IMR-90 (cell line): ENCODE data around the gene CLDN11. TPM values are rescaled to one million over a fixed set of nuclear protein-coding genes. Genes with fewer than 3 reads are reported as not detected.

Experiments
- ATAC-seq: fragments of 200-7000 bp; cut with Tn5 transposase; 2 replicates; pipeline ENCODE4 v1.9.1; 2020; ENCODE audit warnings: low read depth, mild to moderate bottlenecking, moderate library complexity
- BruUV-seq: library from RNA; stranded (reverse); fragments of 400-500 nt; replicated peaks from 2 replicates; lab custom pipeline; 2021; lab: Mats Ljungman, UMichigan
- CTCF ChIA-PET: fragments of 300-600 bp; formaldehyde crosslinking; extraction: SDS; loops from one replicate; lab custom pipeline; 2021; ENCODE audit warnings: antibody characterized with exemption; lab: Yijun Ruan, JAX
- POLR2A ChIA-PET: fragments of 300-600 bp; sonication (Branson Sonifier 250); formaldehyde crosslinking; loops from one replicate; lab custom pipeline; 2022; ENCODE audit warnings: antibody characterized with exemption; ENCODE audit not compliant: unreplicated experiment; lab: Charles Lee
- DNase-seq: peaks from one replicate; pipeline ENCODE4 v3.0.0; 2013
- H2AFZ ChIP-seq: replicated peaks from 2 replicates; pipeline ENCODE3; 2013; ENCODE audit warnings: low read length, mild to moderate bottlenecking; ENCODE audit not compliant: poor library complexity
- H2AK5ac ChIP-seq: 2 replicates; pipeline ENCODE4 v1.6.1; 2013; ENCODE audit warnings: low read depth, low read length, inconsistent platforms
- H2AK9ac ChIP-seq: replicated peaks from 2 replicates; pipeline ENCODE3; 2013; ENCODE audit warnings: mild to moderate bottlenecking, low read depth, low read length, moderate library complexity; ENCODE audit not compliant: poor library complexity
- H2BK120ac ChIP-seq: 2 replicates; pipeline ENCODE4 v1.6.1; 2013; ENCODE audit warnings: low read depth, low read length, inconsistent platforms
- H2BK15ac ChIP-seq: 3 replicates; pipeline ENCODE4 v1.6.1; 2013; ENCODE audit warnings: low read depth, low read length, inconsistent platforms
- H2BK20ac ChIP-seq: 2 replicates; pipeline ENCODE4 v1.6.1; 2013; ENCODE audit warnings: low read depth, mild to moderate bottlenecking, inconsistent platforms, low read length, moderate library complexity
- H2BK5ac ChIP-seq: 2 replicates; pipeline ENCODE4 v1.6.1; 2013; ENCODE audit warnings: mild to moderate bottlenecking, low read depth, low read length, inconsistent platforms; ENCODE audit not compliant: poor library complexity, severe bottlenecking
- H3K14ac ChIP-seq: replicated peaks from 2 replicates; pipeline ENCODE4 v1.6.1; 2013; ENCODE audit warnings: low read depth, low read length, inconsistent platforms
- H3K18ac ChIP-seq: 2 replicates; pipeline ENCODE4 v1.6.1; 2013; ENCODE audit warnings: low read depth, low read length, control low read depth
- H3K23ac ChIP-seq: 2 replicates; pipeline ENCODE4 v1.6.1; 2013; ENCODE audit warnings: low read depth, low read length, inconsistent platforms
- H3K27ac ChIP-seq: 2 replicates; pipeline ENCODE4 v1.5.1; 2013; ENCODE audit warnings: mild to moderate bottlenecking, control low read depth, low read length; ENCODE audit not compliant: insufficient read depth
- H3K27me3 ChIP-seq: 2 replicates; pipeline ENCODE4 v1.6.1; 2013; ENCODE audit warnings: low read length; ENCODE audit not compliant: control insufficient read depth, insufficient read depth
- H3K36me3 ChIP-seq: 2 replicates; pipeline ENCODE4 v1.6.1; 2013; ENCODE audit warnings: low read length, mixed read lengths; ENCODE audit not compliant: control insufficient read depth, insufficient read depth
- H3K4ac ChIP-seq: 2 replicates; pipeline ENCODE4 v1.6.1; 2013; ENCODE audit warnings: low read depth, low read length, inconsistent platforms
- H3K4me1 ChIP-seq: 2 replicates; pipeline ENCODE4 v1.6.1; 2013; ENCODE audit warnings: low read length, mixed read lengths; ENCODE audit not compliant: control insufficient read depth, insufficient read depth
- H3K4me2 ChIP-seq: 2 replicates; pipeline ENCODE4 v1.6.1; 2013; ENCODE audit warnings: low read depth, mild to moderate bottlenecking, control low read depth, low read length, moderate library complexity
- H3K4me3 ChIP-seq: 2 replicates; pipeline ENCODE4 v1.5.1; 2013; ENCODE audit warnings: low read depth, mild to moderate bottlenecking, control low read depth, low read length, moderate library complexity; ENCODE audit not compliant: insufficient read depth
- H3K56ac ChIP-seq: 2 replicates; pipeline ENCODE4 v1.6.1; 2013; ENCODE audit warnings: low read length, inconsistent platforms; ENCODE audit not compliant: insufficient read depth; ENCODE audit errors: extremely low read depth
- H3K79me1 ChIP-seq, 2 experiments: 2 replicates each; pipeline ENCODE4 v1.6.1; 2013; ENCODE audit warnings: low read length in 2 of 2, inconsistent platforms in 1 of 2, low read depth in 1 of 2
- H3K9ac ChIP-seq: 2 replicates; pipeline ENCODE4 v1.6.1; 2013; ENCODE audit warnings: low read depth, low read length, control low read depth
- H3K9me1 ChIP-seq: 2 replicates; pipeline ENCODE4 v1.6.1; 2013; ENCODE audit warnings: low read length, inconsistent platforms; ENCODE audit not compliant: insufficient read depth
- H3K9me3 ChIP-seq: 2 replicates; pipeline ENCODE4 v1.6.1; 2013; ENCODE audit warnings: low read length; ENCODE audit not compliant: control insufficient read depth, insufficient read depth
- H4K20me1 ChIP-seq: 2 replicates; pipeline ENCODE4 v1.6.1; 2013; ENCODE audit warnings: low read length, inconsistent platforms; ENCODE audit not compliant: insufficient read depth
- H4K5ac ChIP-seq: 2 replicates; pipeline ENCODE4 v1.6.1; 2013; ENCODE audit warnings: mild to moderate bottlenecking, low read depth, low read length, control low read depth
- H4K8ac ChIP-seq, 2 experiments: 2 replicates each; pipeline ENCODE4 v1.6.1; 2013; ENCODE audit warnings: low read depth in 2 of 2, low read length in 2 of 2, control low read depth in 1 of 2, inconsistent platforms in 1 of 2
- H4K91ac ChIP-seq: 2 replicates; pipeline ENCODE4 v1.6.1; 2013; ENCODE audit warnings: low read depth, low read length, inconsistent platforms; ENCODE audit not compliant: insufficient read depth
- BHLHE40 ChIP-seq: fragments of 150-350 bp; IDR thresholded peaks from 2 replicates; pipeline ENCODE4 v1.6.1; 2016; ENCODE audit warnings: mild to moderate bottlenecking, low read depth, low read length
- CEBPB ChIP-seq: IDR thresholded peaks from 2 replicates; pipeline ENCODE4 v1.6.1; 2012; ENCODE audit warnings: low read depth, low read length, improper control_type of control experiment
- CHD1 ChIP-seq: IDR thresholded peaks from 2 replicates; pipeline ENCODE4 v1.6.1; 2012; ENCODE audit warnings: low read depth, low read length, improper control_type of control experiment
- FOS ChIP-seq: fragments of 150-350 bp; IDR thresholded peaks from 2 replicates; pipeline ENCODE4 v1.6.1; 2016; ENCODE audit warnings: low read depth, low read length
- MAFK ChIP-seq: IDR thresholded peaks from 2 replicates; pipeline ENCODE4 v1.6.1; 2012; ENCODE audit warnings: low read depth, low read length, improper control_type of control experiment
- MAZ ChIP-seq: IDR thresholded peaks from 2 replicates; pipeline ENCODE4 v1.6.1; 2012; ENCODE audit warnings: low read depth, mild to moderate bottlenecking, low read length, improper control_type of control experiment, moderate library complexity, borderline replicate concordance
- MXI1 ChIP-seq: IDR thresholded peaks from 2 replicates; pipeline ENCODE4 v1.6.1; 2012; ENCODE audit warnings: low read depth, mild to moderate bottlenecking, low read length, moderate library complexity, borderline replicate concordance
- NFE2L2 ChIP-seq: fragments of 150-350 bp; IDR thresholded peaks from 2 replicates; pipeline ENCODE4 v1.6.1; 2016; ENCODE audit warnings: low read depth, mild to moderate bottlenecking, low read length
- POLR2A ChIP-seq: IDR thresholded peaks from 2 replicates; pipeline ENCODE4 v1.6.1; 2012; ENCODE audit warnings: mild to moderate bottlenecking, low read depth, low read length
- RAD21 ChIP-seq: IDR thresholded peaks from 2 replicates; pipeline ENCODE4 v1.6.1; 2012; ENCODE audit warnings: low read length, improper control_type of control experiment
- RCOR1 ChIP-seq: IDR thresholded peaks from 2 replicates; pipeline ENCODE4 v1.6.1; 2012; ENCODE audit warnings: mild to moderate bottlenecking, low read length, improper control_type of control experiment; ENCODE audit not compliant: insufficient replicate concordance
- RFX5 ChIP-seq: IDR thresholded peaks from 2 replicates; pipeline ENCODE4 v1.8.0; 2012; ENCODE audit warnings: low read depth, mild to moderate bottlenecking, low read length, moderate library complexity
- SMC3 ChIP-seq: fragments of 150-350 bp; IDR thresholded peaks from 2 replicates; pipeline ENCODE4 v1.6.1; 2016; ENCODE audit warnings: low read depth, mild to moderate bottlenecking, antibody characterized with exemption, low read length, moderate library complexity
- WGBS, 2 experiments: methylation state at CpG; one replicate each; pipeline versions ENCODE4 v1.1.5 to v1.1.7; 2013; ENCODE audit warnings: missing lambda C conversion rate in 2 of 2; ENCODE audit not compliant: insufficient read length in 1 of 2; ENCODE audit errors: extremely low coverage in 2 of 2; 5-methylcytosine and 5-hydroxymethylcytosine counted together
- dilution Hi-C: fragments of 300-500 bp; cut with HindIII; formaldehyde crosslinking; loops from one replicate; pipeline ENCODE4 v1.14.3; 2018; ENCODE audit warnings: low sequenced_read_pairs; ENCODE audit not compliant: unreplicated experiment
- in situ Hi-C: fragments of 300-500 bp; cut with MboI; formaldehyde crosslinking; loops from 3 replicates; pipeline ENCODE4 v1.14.3; 2019; ENCODE audit warnings: low sequenced_read_pairs, inconsistent platforms, mixed read lengths
- intact Hi-C: fragments of 100-400 bp; cut with micrococcal nuclease; formaldehyde crosslinking; loops from 2 replicates; pipeline ENCODE4 v1.10.0; 2022
- polyA plus RNA-seq, 3 experiments: library from polyadenylated mRNA; depleted of rRNA; stranded (reverse); fragments of >200 nt; gene quantifications; 2 replicates each; pipeline ENCODE4 v1.2.3, GENCODE V29; 2012; ENCODE audit warnings: low replicate concordance in 1 of 3
- total RNA-seq: library from RNA; depleted of rRNA; stranded (reverse); fragments of >200 nt; gene quantifications from 2 replicates; pipeline ENCODE4 v1.2.3, GENCODE V29; 2012
- TF ChIP-seq, protein P1 (sequence below): fragments of 150-350 bp; IDR thresholded peaks from 2 replicates; pipeline ENCODE4 v1.6.1; 2016; ENCODE audit warnings: low read depth, mild to moderate bottlenecking, low read length, moderate library complexity, borderline replicate concordance
- TF ChIP-seq, protein P2 (sequence below): fragments of 150-350 bp; IDR thresholded peaks from 2 replicates; pipeline ENCODE4 v1.6.1; 2017; ENCODE audit warnings: mild to moderate bottlenecking, antibody characterized with exemption, low read length, low read depth
- TF ChIP-seq, protein P3 (sequence below): conservative IDR thresholded peaks from 2 replicates; pipeline ENCODE4 v1.5.1; 2012; ENCODE audit warnings: mild to moderate bottlenecking, low read depth, low read length, improper control_type of control experiment

Gene CLDN11
- total and polyA plus RNA-seq, 2 of the 4 experiments (the other 2 are of a cell fraction): 245 to 318 TPM

DNA sequence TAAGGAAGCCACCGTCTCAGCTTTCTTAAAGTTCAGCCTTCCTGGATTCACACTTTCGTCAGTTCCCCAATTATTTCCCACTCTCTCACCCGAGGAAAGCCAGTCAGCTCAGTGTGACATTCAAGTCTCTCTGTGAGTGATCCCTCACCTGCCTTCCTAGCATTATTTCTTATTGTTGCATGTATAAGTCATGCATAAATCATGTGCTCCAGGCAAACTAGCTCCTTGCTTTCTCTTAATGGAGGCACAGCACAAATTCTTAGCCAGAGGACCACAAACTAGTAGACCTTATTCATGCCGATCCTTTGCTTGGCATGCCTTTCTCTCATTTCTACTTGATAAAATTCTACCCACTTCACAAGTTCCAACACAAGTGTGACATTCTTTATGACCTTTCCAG lies 44.3 kb downstream of the CLDN11 start:
- DNase-seq (no peak), ATAC-seq (no peak)
- no peak overlapping the region for H3K4me2 ChIP-seq
- H3K18ac ChIP-seq: no peak overlapping the region
- no peak overlapping the region for H3K9ac ChIP-seq
- H2AK5ac ChIP-seq: no peak overlapping the region
- in situ Hi-C loops: no loop called here
- H4K8ac ChIP-seq: no peak overlapping the region
- H3K4me1 ChIP-seq: no peaks in the 10 kb centered on the region; the same call in 1 of the 2 replicates
- dilution Hi-C loops: no loop called here
- TF ChIP-seq CEBPB: no peak
- TF ChIP-seq RCOR1: no peak
- TF ChIP-seq SMC3: no peak
- no peak for TF ChIP-seq RAD21
- TF ChIP-seq CHD1: no peak
- no peak for TF ChIP-seq MAFK
- no peak for TF ChIP-seq FOS
- TF ChIP-seq POLR2A: no peak
- no peak for TF ChIP-seq MXI1
- TF ChIP-seq BHLHE40: no peak
- TF ChIP-seq, protein P1, sequence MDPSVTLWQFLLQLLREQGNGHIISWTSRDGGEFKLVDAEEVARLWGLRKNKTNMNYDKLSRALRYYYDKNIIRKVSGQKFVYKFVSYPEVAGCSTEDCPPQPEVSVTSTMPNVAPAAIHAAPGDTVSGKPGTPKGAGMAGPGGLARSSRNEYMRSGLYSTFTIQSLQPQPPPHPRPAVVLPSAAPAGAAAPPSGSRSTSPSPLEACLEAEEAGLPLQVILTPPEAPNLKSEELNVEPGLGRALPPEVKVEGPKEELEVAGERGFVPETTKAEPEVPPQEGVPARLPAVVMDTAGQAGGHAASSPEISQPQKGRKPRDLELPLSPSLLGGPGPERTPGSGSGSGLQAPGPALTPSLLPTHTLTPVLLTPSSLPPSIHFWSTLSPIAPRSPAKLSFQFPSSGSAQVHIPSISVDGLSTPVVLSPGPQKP: no peak
- no peak for TF ChIP-seq NFE2L2
- TF ChIP-seq, protein P2, sequence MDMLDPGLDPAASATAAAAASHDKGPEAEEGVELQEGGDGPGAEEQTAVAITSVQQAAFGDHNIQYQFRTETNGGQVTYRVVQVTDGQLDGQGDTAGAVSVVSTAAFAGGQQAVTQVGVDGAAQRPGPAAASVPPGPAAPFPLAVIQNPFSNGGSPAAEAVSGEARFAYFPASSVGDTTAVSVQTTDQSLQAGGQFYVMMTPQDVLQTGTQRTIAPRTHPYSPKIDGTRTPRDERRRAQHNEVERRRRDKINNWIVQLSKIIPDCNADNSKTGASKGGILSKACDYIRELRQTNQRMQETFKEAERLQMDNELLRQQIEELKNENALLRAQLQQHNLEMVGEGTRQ: no peak
- TF ChIP-seq, protein P3, sequence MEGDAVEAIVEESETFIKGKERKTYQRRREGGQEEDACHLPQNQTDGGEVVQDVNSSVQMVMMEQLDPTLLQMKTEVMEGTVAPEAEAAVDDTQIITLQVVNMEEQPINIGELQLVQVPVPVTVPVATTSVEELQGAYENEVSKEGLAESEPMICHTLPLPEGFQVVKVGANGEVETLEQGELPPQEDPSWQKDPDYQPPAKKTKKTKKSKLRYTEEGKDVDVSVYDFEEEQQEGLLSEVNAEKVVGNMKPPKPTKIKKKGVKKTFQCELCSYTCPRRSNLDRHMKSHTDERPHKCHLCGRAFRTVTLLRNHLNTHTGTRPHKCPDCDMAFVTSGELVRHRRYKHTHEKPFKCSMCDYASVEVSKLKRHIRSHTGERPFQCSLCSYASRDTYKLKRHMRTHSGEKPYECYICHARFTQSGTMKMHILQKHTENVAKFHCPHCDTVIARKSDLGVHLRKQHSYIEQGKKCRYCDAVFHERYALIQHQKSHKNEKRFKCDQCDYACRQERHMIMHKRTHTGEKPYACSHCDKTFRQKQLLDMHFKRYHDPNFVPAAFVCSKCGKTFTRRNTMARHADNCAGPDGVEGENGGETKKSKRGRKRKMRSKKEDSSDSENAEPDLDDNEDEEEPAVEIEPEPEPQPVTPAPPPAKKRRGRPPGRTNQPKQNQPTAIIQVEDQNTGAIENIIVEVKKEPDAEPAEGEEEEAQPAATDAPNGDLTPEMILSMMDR: no peak
- TF ChIP-seq RFX5: no peak
- TF ChIP-seq MAZ: no peak
- H2BK120ac ChIP-seq: no peak overlapping the region
- intact Hi-C loops: no loop called here
- no peak overlapping the region for H3K14ac ChIP-seq
- ChIA-PET CTCF (no interaction called here), POLR2A (no interaction called here)
- BruUV-seq: no TSS peak
- H3K36me3 ChIP-seq: no peaks in the 10 kb centered on the region
- no peaks in the 10 kb centered on the region for H3K9me3 ChIP-seq
- no peak overlapping the region for H3K27ac ChIP-seq
- H3K4ac ChIP-seq: no peak overlapping the region
- H2AFZ ChIP-seq: no peak overlapping the region
- H3K56ac ChIP-seq: no peak overlapping the region
- no peak overlapping the region for H2BK5ac ChIP-seq
- no peak overlapping the region for H3K4me3 ChIP-seq
- no peak overlapping the region for H2BK20ac ChIP-seq
- H3K23ac ChIP-seq: no peak overlapping the region
- H3K27me3 ChIP-seq: no peaks in the 10 kb centered on the region
- WGBS, 2 experiments: 78% methylated on average over 3 of the region's 4 CpGs; no CpG with 5 or more reads in 1 of the 2 experiments
- H3K9me1 ChIP-seq: 0 out of 2 replicates have a peak, but pooled peaks cover 7% of the 10 kb centered on the region
- no peaks in the 10 kb centered on the region for H3K79me1 ChIP-seq
- no peak overlapping the region for H4K91ac ChIP-seq
- no peak overlapping the region for H2AK9ac ChIP-seq
- H2BK15ac ChIP-seq: no peak overlapping the region
- H4K20me1 ChIP-seq: no peaks in the 10 kb centered on the region
- H4K5ac ChIP-seq: no peak overlapping the region
